Astrocyte of the hippocampus (primary cell): Measurements from ENCODE around the gene C10orf88.
A peak's percentile ranks its signal among the peaks of the same experiment; 100 is the strongest.

ENCODE experiments used
- DNase-seq: peaks from one replicate; pipeline ENCODE4 v3.0.0; 2011; ENCODE audit warnings: low read depth, low spot score

C10orf88 gene, protein sequence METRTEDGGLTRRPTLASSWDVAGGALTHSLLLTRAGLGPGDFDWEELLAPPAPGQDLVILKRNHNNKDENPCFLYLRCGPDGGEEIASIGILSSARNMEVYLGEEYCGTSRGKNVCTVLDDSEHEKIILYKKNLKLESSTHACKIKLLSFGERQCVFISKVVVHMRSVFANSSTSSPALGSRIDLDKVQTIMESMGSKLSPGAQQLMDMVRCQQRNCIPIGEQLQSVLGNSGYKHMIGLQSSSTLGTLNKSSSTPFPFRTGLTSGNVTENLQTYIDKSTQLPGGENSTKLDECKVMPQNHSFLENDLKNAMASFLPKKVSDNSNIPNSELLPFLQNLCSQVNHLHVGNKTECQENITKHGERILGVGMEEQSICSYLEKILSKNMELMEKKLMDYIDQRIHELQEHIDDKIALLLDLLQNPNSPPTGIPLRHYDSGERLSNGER

DNA sequence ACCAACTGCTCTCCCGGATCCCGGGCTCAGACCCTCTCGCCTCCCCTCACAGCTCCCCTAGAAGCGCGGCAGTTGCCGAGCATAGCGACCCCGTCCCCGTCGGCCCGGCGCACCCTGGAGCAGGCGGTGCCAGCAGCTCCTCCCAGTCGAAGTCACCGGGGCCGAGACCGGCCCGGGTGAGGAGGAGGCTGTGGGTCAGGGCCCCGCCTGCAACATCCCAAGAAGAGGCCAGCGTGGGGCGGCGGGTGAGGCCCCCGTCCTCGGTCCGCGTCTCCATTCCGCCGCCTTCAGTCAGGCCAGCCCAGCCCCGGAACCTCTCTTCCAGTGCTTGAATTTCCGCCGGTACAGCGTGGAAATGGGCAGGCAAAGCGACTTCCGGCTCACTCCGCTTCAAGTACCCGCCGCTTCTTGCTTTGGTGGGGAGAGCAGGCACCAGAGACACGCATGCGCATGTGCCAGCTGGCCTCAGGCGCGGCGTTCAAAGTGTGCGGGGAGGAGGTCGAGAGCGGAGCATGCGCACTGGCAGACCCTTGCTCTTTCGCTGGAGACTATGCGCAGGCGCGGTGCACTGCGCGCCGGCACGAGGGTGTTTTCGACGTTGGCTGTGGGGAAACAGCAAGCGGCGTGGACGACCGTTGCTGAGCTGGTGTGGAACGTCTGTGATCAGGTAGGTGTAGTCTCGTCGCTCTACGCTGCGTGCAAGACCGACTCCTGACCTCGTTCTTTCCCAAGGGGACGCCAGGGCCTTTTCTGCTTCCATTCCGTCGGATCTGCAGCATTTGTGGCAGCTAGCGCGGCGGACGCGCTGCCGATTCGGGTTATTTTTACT lies at the start of gene C10orf88:
C10orf88 (minus strand) TSS at position 326 of the 829 bp plus-strand sequence; CDS start at position 277, 49 bp downstream.
- peak; percentile 99 for DNase-seq

DNA sequence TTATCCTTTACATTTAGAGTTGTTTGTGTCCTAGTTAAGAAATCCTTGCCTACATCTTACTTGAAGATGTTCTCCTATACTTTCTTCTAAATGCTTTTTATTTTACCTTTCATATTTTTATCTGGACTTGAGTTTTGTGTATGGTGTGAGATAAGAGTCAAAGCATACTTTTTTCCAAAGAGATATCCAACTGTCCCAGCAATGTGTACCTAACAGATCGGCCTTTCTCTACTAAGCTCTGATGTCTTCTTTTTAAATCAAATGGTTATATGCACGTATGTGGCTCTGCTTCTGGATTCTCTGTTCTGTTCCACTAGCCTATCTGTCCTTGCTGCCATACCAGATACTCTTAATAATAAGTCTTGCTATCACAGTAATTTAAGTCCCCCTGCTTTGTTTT lies 47.3 kb upstream of the C10orf88 start:
- no peak for DNase-seq

DNA sequence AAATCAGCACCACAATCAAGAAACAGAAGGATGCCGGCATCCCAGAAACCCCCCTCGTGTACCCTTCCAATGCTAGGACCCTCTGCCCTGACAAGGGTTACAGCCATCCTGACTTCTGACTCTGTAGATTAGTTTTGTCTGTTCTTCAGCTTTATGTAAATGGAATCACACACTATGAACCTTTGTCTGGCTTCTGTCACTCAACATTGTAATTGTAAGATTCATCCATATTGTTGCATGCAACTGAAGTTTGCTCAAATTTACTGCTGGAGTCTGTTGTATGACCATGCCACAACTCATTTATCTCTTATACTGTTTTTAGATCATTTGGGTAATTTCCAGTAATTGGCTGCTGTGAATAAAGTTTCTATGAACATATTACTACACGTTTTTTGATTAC lies 46.1 kb upstream of the C10orf88 start:
- no peak for DNase-seq

DNA sequence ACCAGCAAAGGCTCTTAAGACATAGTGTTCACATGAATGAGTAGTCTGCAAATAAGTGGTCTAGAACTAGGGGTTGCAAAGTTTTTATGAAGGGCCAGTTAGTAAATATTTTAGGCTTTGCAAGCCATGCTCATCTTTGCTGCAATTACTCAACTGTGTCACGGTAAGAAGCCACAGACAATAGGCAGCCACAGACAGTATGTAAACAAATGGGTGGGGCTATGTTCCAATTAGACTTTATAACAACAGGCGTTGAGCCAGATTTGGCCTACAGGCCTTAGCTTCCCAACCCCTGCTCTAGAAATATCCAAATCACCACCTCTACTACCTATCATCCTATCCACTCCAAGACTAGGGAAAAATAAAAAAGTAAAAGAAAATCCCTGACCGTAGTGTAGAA lies 45.3 kb upstream of the C10orf88 start:
- no peak for DNase-seq

DNA sequence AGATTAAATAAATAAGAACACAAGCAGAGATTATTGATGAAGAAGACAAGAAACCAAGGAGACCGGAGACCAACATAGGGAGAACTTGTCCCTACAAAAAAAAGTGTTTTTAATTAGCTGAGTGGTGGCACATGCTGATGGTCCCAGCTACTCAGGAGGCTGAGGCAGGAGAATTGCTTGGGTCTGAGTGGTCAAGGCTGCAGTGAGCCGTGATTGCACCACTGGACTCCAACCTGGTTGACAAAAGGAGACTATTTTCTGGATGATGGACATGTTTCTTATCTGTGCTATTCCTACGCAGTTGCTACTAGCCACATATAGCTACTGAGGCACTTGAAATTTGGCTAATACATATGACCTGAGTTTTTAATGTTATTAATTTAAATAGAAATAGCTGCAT lies 44.9 kb upstream of the C10orf88 start:
- DNase-seq, result no peak

DNA sequence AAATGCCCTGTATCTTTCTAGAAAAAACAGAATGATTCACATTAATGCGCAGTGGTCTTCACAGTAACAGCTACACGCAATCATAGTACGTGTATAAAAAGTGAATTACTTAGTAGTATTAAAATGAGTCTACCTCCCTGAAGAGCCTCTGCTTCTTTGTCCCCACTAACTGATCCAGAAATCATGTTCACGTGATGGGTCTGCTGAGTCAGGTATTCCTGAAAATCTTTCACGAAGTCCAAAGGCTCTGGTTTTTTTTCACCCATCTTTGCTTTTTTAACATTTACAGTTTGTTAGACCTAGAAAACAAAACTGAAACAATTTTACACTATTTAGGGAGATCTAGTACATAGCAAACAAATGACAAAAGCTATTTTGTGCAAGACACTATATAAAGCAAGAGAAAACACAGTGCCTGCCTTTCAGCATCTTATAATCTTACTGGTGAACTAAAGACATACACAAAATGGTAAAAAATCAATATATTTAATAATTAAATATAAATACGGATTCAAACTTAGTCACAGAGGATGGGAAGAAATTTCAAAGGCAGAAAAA lies 44.4 kb upstream of the C10orf88 start:
- no peak for DNase-seq

DNA sequence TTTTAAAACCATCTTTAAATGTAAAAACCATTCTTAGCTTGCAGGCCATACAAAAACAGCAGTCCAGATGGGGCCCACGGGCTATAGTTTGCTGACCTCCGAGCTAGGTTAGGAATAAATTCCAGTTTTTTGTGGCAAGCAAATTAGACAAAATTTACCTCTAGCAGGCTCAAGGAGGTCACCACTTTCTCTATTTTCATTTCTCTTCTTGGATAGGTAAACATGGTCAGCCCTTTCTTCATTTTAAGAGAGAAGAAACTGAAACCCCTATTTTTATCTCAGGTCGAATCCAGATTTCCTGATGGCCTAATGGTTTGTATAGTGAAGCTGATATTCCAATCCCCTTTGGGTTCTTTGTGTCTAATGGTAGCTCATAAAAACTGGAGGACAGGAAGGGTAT lies 43.8 kb upstream of the C10orf88 start:
- DNase-seq, result no peak

DNA sequence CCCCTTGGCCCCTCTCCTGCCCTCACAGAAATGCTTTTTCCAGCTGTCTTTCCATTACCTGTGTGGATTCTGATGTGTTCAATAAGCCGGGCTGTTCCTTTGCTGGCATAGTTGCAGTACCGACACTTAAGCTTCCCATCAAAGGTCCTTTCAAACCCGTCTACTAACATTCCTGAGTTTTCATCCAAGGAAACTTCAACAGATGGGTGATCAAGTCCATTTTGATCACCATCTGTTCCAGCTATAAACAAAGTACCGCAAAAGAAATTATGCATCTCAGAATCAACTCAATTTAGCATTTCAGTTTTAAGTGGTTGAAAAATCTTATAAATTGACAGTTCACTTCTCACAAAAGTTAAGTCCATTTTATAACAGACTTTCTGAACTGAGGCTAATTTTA lies 41.9 kb upstream of the C10orf88 start:
- no peak for DNase-seq

DNA sequence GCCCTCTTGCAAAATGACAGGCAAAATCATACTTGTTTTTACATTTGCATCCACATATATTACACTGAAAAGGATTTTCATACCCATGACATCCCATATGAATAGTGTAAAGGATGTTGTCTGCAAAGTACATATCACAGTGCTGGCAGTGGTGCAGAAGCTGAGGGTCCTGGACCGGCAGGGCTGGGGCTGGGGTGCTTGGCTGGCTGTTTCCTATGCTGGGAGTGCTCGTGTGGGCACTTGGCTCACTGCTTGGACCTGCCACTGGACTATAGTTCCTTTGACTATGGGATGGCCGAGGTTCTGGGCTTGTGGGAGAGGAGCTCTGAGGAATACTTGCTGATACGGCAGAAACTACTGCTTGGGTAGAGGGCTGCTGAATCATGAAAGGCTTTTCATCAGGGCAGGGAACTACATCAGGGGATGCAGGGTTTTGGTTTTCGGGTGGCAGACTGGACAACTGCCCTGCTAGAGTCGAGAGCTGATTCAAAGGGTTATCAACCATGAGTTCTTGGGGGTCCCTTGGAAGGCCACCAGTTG lies 39.8 kb upstream of the C10orf88 start:
- no peak for DNase-seq

DNA sequence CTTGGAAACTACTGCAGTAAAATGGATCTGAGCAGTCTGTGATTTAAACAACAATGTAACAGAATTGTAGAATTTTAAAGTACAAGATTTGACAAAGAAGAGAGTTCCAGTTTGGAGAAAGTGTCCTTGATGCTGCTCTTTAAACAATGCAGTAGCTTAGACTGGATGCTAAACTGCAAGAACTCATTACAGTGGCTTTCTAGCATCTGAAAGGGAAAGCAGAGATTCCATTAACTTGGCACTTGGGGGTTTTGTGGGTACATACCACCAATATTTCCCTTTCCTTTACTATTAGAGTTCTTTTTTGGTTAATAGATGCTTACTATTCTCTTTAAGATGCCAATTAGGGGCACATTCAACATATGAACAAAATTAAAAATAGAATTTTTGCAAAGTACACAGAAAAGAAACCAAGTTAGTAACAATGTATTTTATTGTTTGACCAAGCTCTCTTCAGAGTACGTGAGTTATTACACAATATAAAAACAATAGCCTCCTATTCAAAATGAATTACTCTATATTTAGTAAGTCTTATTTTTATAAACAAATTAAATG lies 38.1 kb upstream of the C10orf88 start:
- DNase-seq, result no peak

DNA sequence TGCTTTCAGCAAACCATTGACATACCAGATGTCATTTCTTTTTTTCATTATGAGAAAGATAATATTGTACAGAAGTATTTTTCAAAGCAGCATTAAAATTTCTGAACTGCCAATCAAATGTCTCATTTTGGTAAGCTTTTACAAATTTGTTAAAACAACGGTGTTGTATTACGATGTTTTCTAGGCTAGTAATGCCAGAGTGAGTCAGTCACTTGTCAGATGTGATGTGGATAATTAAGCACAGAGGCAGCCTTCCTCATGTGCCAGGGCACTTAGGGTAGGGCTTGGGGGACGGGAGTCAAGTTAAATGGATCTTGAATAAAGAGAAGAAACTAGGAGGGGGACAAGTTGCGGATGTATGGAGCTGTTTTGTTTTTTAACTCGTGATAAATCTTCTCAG lies 36.3 kb upstream of the C10orf88 start:
- DNase-seq, result peak; percentile 23

DNA sequence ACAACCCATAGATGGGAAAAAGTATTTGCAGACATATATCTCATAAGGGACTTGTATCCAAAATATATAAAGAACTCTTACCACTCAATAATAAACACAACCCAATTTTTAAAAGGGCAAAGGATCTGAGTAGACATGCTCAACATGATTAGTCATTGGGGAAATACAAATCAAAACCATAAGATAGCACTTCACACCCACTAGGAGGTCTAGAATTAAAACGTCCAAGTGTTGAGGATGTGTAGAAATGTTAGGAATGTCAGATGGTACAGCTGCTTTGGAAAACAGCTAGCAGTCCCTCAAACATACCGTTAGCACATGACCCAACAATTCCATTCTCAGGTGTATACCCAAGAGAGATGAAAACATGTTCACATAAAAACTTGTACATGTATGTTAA lies 34.5 kb upstream of the C10orf88 start:
- peak; percentile 8 for DNase-seq

DNA sequence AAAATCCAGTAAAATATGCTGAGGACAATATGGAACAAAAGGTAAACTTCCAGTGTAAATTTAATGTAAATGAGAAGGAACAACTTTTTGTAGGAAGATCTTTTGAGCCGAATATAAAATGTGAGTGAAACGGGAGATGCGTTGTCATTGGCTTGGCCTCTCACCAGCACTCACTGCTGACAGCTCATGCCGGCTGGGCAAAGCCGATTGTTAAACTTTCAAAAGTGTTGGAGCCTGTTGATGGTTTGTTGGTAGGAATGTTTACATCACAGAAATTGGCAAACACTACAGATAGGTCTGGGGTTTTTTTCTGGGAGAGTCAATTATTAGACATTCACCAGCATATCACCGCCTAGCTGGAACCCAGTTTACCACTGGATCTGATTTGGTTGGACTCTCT lies 32.3 kb upstream of the C10orf88 start:
- peak; percentile 66 for DNase-seq

DNA sequence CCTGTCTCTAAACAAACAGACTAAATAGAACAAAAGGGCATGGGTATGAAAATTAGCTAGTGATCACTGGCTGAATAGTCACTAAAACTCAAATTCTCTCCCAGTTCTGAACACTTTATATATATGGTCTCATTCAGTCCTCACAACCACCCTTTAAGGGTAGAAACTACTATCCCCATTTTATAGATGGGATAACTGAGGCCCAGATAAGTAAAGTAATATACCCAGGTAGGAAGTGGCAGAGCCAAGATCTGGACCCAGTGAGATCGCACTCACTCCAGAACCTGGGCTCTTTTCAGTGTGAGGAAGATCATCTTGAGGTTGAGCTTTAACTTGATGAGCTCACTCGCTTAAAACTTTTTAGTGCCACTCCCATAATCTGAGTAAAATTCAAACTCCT lies 30.7 kb upstream of the C10orf88 start:
- no peak for DNase-seq

DNA sequence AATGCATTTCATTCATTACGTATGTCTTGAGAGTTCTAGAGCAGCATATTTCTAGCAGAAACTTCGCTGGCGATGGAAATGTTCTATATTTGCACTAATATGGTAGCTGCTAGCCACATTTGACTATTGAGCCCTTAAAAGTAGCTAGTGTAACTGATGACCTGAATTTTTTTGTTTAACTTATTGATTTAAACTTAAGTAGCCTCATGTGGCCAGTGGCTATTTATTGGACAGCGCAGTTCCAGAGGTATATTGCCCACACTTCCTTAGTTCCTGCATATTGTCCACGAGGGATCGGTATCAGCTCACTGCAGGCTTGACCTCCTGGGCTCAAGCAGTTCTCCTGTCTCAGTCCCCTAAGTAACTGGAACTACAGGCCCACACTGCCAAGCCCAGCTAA lies 29.9 kb upstream of the C10orf88 start:
- DNase-seq, result no peak

DNA sequence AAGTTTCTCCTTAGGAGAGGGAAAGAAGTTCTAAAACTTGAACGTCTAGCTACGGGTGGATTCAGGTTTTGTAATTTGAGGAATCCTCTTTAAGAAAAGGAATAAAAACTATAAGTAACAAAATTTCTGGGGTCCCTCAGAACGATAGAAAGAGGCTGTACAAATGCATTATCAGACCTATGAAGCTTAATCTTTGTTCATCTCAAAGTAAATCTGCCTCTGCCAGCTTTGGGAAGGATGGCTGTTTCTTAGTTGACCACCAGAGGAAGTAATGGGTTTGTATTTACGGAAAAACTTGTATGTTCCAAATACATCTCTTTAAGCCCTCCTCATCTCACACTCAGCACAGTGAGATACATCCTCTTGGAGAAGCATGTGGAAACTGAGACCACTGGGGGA lies 27.0 kb upstream of the C10orf88 start:
- DNase-seq, result peak; percentile 45

DNA sequence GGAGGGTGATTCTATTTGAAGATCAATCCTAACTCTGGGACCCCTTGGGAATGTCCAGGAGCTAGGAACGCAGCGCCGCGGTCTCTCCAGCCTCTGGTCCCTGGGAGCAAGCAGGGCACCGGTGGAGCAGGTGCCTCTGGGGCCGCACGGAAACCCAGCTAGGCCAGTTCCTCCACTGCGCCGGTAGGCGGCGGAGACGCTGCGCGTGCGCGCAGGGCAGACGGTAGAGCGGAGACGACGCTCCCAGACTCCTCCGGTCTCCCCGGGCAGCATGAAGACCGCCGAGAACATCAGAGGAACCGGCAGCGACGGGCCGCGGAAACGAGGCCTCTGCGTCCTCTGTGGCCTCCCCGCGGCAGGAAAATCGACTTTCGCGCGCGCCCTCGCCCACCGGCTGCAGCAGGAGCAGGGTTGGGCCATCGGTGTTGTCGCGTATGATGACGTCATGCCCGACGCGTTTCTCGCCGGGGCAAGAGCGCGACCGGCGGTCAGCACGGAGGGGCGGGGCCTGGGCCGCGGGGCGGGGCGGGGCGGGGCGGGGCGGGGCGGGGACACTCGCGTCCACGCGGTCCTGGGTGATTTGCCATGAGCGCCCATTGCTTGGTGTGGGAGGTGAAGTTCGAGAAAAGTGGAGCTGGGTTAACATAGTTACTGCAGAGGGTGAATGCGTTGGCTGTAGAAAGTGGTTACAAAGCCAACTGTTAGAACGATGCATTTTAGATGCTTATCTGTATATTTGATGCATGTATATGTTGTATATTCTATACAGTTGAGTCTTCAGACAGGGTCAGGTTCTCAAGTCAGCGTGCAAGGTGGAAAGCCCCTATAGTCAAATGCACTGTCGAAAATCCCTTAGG lies 26.4 kb upstream of the C10orf88 start, which contains the start of gene PSTK:
PSTK (plus strand) TSS at position 193 of the 857 bp plus-strand sequence; CDS start at position 272, 79 bp downstream.
- DNase-seq, result peak; percentile 98

DNA sequence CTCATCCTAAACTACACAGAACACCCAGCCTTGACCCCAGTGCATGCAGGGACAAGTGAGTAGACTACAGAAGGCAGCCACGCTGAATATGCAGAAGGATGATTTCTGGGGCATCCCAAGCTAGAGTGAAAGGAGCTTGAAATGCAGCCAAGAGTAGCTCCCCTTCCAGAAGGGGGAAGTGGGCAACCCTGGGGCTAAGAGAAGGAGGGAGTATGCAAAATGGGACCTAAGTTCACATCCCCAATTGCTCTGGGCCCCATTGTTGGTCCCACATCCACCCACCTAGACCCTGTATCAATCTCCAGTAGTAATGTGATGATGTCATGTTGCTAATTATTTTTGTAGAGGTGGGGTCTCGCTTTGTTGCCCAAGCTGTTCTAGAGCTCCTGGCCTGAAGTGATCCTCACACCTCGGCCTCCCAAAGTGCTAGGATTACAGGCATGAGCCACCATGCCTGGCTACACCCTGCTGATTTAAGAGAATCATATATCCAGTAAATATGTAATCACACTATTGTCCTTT lies 20.6 kb upstream of the C10orf88 start:
- DNase-seq, result no peak

DNA sequence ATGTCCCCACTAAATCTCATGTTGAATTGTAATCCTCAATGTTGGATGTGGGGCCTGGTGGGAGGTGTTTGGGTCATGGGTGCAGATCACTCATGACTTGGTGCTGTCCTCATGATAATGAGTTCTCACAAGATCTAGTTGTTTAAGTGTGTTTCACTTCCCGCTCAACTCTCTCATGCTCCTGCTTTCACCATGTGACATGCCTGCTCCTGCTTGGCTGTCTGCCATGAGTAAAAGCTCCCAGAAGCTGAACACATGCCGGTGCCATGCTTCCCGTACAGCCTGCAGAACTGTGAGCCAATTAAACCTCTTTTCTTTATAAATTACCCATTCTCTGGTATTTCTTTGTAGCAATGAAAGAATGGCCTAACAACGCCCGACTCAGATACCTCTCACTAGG lies 20.0 kb upstream of the C10orf88 start:
- DNase-seq, result peak; percentile 13

DNA sequence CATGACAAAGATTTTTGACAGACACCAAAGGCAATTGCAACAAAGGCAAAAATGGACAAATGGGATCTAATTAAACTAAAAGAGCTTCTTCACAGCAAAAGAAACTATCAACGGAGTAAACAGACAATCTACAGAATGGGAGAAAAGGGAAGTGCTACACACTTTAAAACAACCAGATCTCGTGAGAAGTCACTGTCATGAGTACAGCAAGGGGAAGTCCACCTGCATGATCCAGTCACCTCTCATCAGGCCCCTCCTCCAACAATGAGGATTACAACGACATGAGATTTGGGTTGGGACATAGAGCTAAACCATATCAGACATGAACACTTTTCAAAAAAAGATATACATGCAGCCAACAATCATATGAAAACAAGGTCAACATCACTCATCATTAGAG lies 14.7 kb upstream of the C10orf88 start:
- no peak for DNase-seq

DNA sequence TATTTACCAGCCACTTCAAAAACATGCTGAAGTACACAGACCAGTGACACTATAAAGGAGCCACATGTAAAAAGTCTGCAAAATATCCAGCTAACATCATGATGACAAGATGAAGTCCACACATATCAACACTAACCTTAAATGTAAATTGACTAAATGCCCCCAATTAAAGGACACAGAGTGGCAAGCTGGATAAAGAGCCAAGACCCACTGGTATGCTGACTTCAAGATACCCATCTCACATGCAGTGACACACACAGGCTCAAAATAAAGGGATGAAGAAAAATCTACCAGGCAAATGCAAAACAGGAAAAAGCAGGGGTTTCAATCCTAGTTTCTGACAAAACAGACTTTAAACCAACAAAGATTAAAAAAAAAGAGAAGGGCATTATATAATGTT lies 12.9 kb upstream of the C10orf88 start:
- DNase-seq, result no peak
